HL-60 (cell line): Measurements from ENCODE around the gene SORCS2.

Source experiments
- GABPA ChIP-seq: IDR thresholded peaks from 2 replicates; pipeline ENCODE4 v1.6.1; 2012; ENCODE audit warnings: low read depth
- POLR2AphosphoS5 ChIP-seq: IDR thresholded peaks from 2 replicates; pipeline ENCODE4 v1.6.1; 2012; ENCODE audit warnings: low read depth
- SPI1 ChIP-seq: IDR thresholded peaks from 2 replicates; pipeline ENCODE4 v1.6.1; 2012; ENCODE audit warnings: low read depth, mild to moderate bottlenecking, borderline replicate concordance
- TF ChIP-seq, protein P1 (sequence below): IDR thresholded peaks from one replicate; pipeline ENCODE4 v1.5.1; 2011; ENCODE audit warnings: low read length, control low read depth, inconsistent platforms; ENCODE audit not compliant: insufficient read depth
- TF ChIP-seq, protein P2 (sequence below): IDR thresholded peaks from 2 replicates; pipeline ENCODE4 v1.6.1; 2012; ENCODE audit warnings: low read depth; ENCODE audit not compliant: insufficient replicate concordance

DNA sequence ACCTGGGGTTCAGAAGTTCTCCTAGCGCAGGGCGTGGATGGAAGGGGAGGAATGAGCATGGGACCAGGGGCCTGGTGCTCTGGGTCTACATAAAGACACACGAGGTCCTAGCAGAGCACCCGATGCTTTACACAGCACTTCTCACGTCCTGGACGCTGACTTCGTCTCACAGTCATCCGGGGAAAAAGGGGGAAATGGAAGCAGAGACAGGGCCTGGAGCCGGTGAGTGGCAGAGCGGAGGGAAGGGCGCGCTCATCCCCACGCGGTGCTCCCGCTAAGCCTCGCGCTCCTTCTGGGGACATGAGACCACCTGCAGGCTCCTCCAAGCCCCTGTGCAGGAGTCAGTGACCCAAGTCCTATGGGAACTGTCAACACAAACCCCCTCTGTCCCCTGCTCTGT lies 589.7 kb downstream of the SORCS2 start:
- TF ChIP-seq, protein P1, sequence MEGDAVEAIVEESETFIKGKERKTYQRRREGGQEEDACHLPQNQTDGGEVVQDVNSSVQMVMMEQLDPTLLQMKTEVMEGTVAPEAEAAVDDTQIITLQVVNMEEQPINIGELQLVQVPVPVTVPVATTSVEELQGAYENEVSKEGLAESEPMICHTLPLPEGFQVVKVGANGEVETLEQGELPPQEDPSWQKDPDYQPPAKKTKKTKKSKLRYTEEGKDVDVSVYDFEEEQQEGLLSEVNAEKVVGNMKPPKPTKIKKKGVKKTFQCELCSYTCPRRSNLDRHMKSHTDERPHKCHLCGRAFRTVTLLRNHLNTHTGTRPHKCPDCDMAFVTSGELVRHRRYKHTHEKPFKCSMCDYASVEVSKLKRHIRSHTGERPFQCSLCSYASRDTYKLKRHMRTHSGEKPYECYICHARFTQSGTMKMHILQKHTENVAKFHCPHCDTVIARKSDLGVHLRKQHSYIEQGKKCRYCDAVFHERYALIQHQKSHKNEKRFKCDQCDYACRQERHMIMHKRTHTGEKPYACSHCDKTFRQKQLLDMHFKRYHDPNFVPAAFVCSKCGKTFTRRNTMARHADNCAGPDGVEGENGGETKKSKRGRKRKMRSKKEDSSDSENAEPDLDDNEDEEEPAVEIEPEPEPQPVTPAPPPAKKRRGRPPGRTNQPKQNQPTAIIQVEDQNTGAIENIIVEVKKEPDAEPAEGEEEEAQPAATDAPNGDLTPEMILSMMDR, result no peak
- TF ChIP-seq, protein P2, sequence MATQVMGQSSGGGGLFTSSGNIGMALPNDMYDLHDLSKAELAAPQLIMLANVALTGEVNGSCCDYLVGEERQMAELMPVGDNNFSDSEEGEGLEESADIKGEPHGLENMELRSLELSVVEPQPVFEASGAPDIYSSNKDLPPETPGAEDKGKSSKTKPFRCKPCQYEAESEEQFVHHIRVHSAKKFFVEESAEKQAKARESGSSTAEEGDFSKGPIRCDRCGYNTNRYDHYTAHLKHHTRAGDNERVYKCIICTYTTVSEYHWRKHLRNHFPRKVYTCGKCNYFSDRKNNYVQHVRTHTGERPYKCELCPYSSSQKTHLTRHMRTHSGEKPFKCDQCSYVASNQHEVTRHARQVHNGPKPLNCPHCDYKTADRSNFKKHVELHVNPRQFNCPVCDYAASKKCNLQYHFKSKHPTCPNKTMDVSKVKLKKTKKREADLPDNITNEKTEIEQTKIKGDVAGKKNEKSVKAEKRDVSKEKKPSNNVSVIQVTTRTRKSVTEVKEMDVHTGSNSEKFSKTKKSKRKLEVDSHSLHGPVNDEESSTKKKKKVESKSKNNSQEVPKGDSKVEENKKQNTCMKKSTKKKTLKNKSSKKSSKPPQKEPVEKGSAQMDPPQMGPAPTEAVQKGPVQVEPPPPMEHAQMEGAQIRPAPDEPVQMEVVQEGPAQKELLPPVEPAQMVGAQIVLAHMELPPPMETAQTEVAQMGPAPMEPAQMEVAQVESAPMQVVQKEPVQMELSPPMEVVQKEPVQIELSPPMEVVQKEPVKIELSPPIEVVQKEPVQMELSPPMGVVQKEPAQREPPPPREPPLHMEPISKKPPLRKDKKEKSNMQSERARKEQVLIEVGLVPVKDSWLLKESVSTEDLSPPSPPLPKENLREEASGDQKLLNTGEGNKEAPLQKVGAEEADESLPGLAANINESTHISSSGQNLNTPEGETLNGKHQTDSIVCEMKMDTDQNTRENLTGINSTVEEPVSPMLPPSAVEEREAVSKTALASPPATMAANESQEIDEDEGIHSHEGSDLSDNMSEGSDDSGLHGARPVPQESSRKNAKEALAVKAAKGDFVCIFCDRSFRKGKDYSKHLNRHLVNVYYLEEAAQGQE, result no peak
- no peak for TF ChIP-seq POLR2AphosphoS5
- no peak for TF ChIP-seq GABPA
- no peak for TF ChIP-seq SPI1
